Measurements from ENCODE around the gene PACRG. TPM values are rescaled to one million over a fixed set of nuclear protein-coding genes. Genes with fewer than 3 reads are reported as not detected.

Gene PACRG
- polyA plus RNA-seq, 1 donor (not counting 4 experiments of a cell fraction or from before 2014, with no cell fraction given), result 0.31 TPM

DNA sequence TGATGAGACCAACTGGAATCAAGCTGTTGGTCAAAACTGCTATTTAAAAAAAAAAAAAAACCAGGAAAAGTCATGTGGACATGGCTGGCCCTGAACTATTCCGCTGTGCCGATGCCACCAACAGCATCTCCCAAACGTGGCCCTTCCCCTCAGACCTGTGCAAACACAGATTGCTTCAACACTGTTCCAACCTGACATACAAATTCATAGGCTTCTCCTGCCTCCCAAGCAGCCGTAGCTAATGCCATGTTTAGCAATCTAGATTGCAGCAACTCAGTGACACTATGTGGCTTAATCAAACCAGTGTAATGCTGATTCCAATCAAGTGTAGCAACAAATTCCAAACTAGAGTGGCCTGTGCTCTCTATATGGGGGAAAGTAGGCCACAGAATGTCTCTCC lies 16.4 kb upstream of the PACRG start:
- Histone ChIP-seq H3K27ac (ENCODE audit: control insufficient read depth, insufficient read depth, low read length) (no peak overlapping the region), H3K4me1 (ENCODE audit: control insufficient read depth, extremely low read depth, insufficient read depth, low read length) (no peaks in the 10 kb centered on the region), H3K9me1 (ENCODE audit: control insufficient read depth, extremely low read depth, insufficient read depth, low read length) (no peaks in the 10 kb centered on the region), H3K9ac (ENCODE audit: control insufficient read depth, extremely low read depth, insufficient read depth, low read length) (no peak overlapping the region), H3K36me3 (ENCODE audit: control insufficient read depth in 2 of 2, extremely low read depth in 1 of 2, insufficient read depth in 2 of 2, low read length in 2 of 2) (no peaks in the 10 kb centered on the region), H3K27me3 (ENCODE audit: control insufficient read depth, extremely low read depth, insufficient read depth, low read length) (no peaks in the 10 kb centered on the region), H2AFZ (ENCODE audit: control insufficient read depth, low read length) (no peak overlapping the region), H3K9me3 (ENCODE audit: control insufficient read depth, low read depth, low read length) (no peaks in the 10 kb centered on the region), H4K20me1 (ENCODE audit: control insufficient read depth, extremely low read depth, insufficient read depth, low read length) (no peaks in the 10 kb centered on the region), H3K4me3 (ENCODE audit: control insufficient read depth in 2 of 3, extremely low read depth in 1 of 3, insufficient read depth in 2 of 3, low read depth in 1 of 3, low read length in 3 of 3) (no peak overlapping the region), H3K79me2 (ENCODE audit: control insufficient read depth, insufficient read depth, low read length) (no peaks in the 10 kb centered on the region), H3K4me2 (ENCODE audit: control insufficient read depth, extremely low read depth, insufficient read depth, low read depth, low read length) (no peak overlapping the region)
- dilution Hi-C loops (cut with MboI; ENCODE audit: extremely low pct_ligation_motif_present, low sequenced_read_pairs), result no loop called here
- FAIRE-seq (no peak), DNase-seq (ENCODE audit: low read depth, low spot score) (no peak)
- TF ChIP-seq, protein P1, sequence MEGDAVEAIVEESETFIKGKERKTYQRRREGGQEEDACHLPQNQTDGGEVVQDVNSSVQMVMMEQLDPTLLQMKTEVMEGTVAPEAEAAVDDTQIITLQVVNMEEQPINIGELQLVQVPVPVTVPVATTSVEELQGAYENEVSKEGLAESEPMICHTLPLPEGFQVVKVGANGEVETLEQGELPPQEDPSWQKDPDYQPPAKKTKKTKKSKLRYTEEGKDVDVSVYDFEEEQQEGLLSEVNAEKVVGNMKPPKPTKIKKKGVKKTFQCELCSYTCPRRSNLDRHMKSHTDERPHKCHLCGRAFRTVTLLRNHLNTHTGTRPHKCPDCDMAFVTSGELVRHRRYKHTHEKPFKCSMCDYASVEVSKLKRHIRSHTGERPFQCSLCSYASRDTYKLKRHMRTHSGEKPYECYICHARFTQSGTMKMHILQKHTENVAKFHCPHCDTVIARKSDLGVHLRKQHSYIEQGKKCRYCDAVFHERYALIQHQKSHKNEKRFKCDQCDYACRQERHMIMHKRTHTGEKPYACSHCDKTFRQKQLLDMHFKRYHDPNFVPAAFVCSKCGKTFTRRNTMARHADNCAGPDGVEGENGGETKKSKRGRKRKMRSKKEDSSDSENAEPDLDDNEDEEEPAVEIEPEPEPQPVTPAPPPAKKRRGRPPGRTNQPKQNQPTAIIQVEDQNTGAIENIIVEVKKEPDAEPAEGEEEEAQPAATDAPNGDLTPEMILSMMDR (optimal IDR thresholded peaks at IDR 0.05 in 1 of 3, IDR thresholded peaks at IDR 0.05 in 1 of 3, conservative IDR thresholded peaks at IDR 0.05 in 1 of 3; ENCODE audit: extremely low read depth in 1 of 3, insufficient read depth in 2 of 3, low read length in 3 of 3), result no peak
- TF ChIP-seq EZH2 (IDR thresholded peaks at IDR 0.05; ENCODE audit: low read length), result no peak

DNA sequence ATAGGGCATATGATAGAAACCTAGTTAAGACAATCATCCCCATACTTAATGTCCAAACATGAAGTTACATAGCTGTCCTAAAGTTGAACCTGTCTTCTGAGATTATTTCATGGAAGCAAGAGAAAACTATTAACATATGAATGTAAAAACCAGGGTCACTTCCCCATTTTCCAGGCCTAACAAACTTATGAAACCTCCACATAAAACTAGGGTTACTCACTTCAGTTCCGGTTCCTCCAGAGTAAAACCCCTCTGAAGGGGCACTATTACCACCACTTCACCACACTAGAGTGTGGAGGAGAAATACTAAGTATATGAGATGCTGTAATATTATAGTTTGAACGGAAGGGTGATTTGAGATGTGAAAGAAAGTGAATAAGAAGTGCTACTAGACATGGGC lies 15.1 kb upstream of the PACRG start:
- DNase-seq (ENCODE audit: low read depth, low spot score) (no peak), FAIRE-seq (no peak)
- dilution Hi-C loops (cut with MboI; ENCODE audit: extremely low pct_ligation_motif_present, low sequenced_read_pairs), result no loop called here
- Histone ChIP-seq H2AFZ (ENCODE audit: control insufficient read depth, low read length) (no peak overlapping the region), H3K9ac (ENCODE audit: control insufficient read depth, extremely low read depth, insufficient read depth, low read length) (no peak overlapping the region), H3K9me3 (ENCODE audit: control insufficient read depth, low read depth, low read length) (no peaks in the 10 kb centered on the region), H3K27ac (ENCODE audit: control insufficient read depth, insufficient read depth, low read length) (no peak overlapping the region), H3K79me2 (ENCODE audit: control insufficient read depth, insufficient read depth, low read length) (no peaks in the 10 kb centered on the region), H3K9me1 (ENCODE audit: control insufficient read depth, extremely low read depth, insufficient read depth, low read length) (no peaks in the 10 kb centered on the region), H3K4me1 (ENCODE audit: control insufficient read depth, extremely low read depth, insufficient read depth, low read length) (no peaks in the 10 kb centered on the region), H3K4me3 (ENCODE audit: control insufficient read depth in 2 of 3, extremely low read depth in 1 of 3, insufficient read depth in 2 of 3, low read depth in 1 of 3, low read length in 3 of 3) (no peak overlapping the region), H3K4me2 (ENCODE audit: control insufficient read depth, extremely low read depth, insufficient read depth, low read depth, low read length) (no peak overlapping the region), H3K36me3 (ENCODE audit: control insufficient read depth in 2 of 2, extremely low read depth in 1 of 2, insufficient read depth in 2 of 2, low read length in 2 of 2) (no peaks in the 10 kb centered on the region), H4K20me1 (ENCODE audit: control insufficient read depth, extremely low read depth, insufficient read depth, low read length) (no peaks in the 10 kb centered on the region), H3K27me3 (ENCODE audit: control insufficient read depth, extremely low read depth, insufficient read depth, low read length) (no peaks in the 10 kb centered on the region)
- TF ChIP-seq, protein P1 (optimal IDR thresholded peaks at IDR 0.05 in 1 of 3, IDR thresholded peaks at IDR 0.05 in 1 of 3, conservative IDR thresholded peaks at IDR 0.05 in 1 of 3; ENCODE audit: extremely low read depth in 1 of 3, insufficient read depth in 2 of 3, low read length in 3 of 3), result no peak
